Renal cortical epithelial cell (primary cell): ENCODE data around the gene TBK1. TPM values are rescaled to one million over a fixed set of nuclear protein-coding genes. Genes with fewer than 3 reads are reported as not detected.

Experiments used
- DNase-seq: peaks from one replicate; pipeline ENCODE4 v3.0.0-alpha.2; 2011; ENCODE audit warnings: low read depth
- total RNA-seq: library from RNA; depleted of rRNA; stranded (reverse); fragments of >200 nt; gene quantifications from 2 replicates; pipeline ENCODE4 v1.2.3, GENCODE V29; 2014

TBK1 gene
- total RNA-seq, 1 donor from 2014 or later = 42.3 TPM

- DNase-seq = no peak
These were observed 92.6 kb downstream of the TBK1 start for GRCh38 chr12:64544371-64545080.

GRCh38 chr12:64545081-64545382, 93.1 kb downstream of the TBK1 start:
- DNase-seq = no peak

- no peak for DNase-seq
These were observed 97.2 kb downstream of the TBK1 start for GRCh38 chr12:64549108-64549507.

- no peak for DNase-seq
These were observed 98.8 kb downstream of the TBK1 start for GRCh38 chr12:64550755-64551154.

DNA sequence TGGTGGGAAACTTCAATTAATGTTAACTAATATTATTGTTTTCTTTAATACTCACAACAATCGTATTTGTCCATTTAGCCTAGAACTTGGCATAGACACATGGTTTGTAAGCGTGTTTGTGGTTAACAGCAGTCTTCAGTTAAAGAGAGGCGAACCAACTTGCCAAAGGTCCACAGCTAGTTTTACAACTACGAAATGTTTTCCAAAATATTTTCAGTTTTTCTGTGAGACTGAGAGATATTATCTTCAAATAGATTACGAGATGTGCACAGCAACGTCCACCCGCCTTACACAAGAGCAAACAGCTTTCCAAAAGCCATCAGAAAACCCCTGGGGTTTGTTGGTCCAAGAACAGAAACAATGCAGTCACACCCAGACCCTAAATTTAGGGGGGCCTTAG, 99.8 kb downstream of the TBK1 start:
- no peak for DNase-seq

Other genes with a start within 250 kb of the TBK1 start
- gene KICS2, start 229.8 kb upstream of the TBK1 start, total RNA-seq = 6.6 and 7.1 TPM in 2 replicates
- 2.6 and 3.1 TPM in 2 replicates for gene C12orf56, start 61.4 kb upstream of the TBK1 start, total RNA-seq
- 63.6 and 72.0 TPM in 2 replicates for gene XPOT, start 47.7 kb upstream of the TBK1 start, total RNA-seq
- 16.0 and 29.7 TPM in 2 replicates for gene RASSF3, start 158.4 kb downstream of the TBK1 start, total RNA-seq